GM18861 (cell line): ENCODE results near the gene C6.

Experiments used
- ATAC-seq: cut with Tn5 transposase; IDR thresholded peaks from one replicate; pipeline ENCODE4 v1.9.1; 2021; ENCODE audit not compliant: unreplicated experiment

Gene C6

DNA sequence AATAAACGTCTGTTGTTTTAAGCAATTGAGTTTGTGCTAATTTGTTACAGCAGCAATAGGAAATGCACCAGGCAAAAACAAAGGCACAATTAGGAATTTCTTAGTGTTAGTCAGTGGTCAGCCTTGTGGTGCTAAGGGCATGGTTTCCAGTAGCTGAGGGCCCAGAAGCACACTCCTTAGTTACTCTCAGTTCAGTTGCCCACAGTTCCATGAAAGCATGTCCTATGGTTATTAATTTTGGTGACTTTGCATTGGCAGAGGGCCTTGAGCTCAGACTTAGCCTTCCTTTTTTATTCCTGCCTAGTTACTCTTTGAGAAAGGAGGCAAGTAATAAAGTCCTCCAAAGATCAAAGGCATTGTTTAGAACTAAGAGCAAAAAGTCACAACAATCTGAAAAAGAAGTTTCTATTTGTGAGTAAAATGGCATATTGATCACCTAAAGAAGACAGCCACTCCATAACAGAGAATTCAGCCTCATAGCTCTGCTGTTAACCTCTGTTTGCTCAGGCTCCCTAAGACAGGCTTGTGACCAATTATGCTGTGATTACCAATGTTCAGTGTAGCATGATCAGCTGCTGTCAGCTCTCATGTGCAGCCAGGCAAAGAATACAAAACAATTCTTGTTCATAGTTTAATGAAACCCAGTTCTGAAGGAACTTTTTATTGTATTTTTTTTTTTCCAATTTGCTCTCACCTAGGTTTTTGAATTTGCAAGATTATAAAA is 85.2 kb downstream of the C6 start:
- no peak for ATAC-seq

DNA sequence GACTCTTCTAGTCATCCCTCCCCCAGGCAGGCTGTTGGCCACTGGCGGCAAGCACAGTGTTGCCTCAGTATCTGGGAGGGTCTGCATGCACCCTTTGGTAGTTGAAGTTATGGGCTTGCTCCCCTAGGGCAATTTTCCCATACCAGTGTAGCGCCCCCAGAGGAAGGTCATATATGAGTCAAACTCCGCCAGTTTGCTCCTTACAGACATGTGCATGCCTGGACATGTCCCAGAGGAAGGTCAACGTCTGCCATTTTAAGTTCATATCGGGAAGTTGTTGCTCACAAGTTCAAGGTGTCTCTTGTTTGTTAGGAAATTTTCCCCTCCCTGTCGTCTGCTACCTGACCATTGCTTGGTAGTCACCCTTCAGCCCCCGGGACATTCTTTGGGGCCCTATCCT is 90.9 kb downstream of the C6 start:
- no peak for ATAC-seq

DNA sequence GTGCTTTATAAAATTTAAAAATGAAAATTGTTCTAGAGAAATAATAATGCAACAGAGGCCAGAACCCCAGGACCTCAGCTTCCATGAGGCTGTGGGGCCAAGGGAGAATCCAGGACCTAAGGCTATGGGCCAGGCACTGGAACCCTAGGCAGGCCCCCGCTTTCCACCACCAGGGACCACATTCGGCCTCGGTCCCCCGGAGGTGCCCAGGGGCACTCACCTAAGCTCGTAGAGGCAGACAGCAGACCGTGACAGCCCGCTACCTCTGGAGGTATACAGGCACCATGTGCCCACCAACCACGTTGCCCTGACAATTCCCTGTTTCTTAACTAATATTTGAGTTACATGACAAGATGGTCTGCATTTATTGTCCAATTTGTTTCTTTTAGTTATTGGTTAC is 92.7 kb downstream of the C6 start:
- ATAC-seq: no peak

DNA sequence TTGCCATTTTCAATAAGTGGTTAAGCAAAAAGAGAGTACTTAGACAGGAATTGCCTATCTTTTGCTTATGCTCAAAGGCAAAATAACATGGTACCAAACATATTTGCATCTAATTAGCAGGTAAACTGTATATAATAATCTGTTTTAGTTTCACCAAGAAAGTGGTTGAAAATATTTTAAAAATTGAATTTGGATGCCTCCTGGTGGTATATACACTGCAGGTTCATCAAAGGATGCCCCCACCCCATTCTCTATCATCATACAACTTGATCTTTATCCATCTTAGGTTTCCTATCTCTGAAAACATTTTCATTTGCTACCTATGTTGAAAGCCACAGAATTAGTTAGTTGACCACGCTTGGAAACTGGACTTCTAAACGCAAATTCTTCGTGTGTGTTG is 95.2 kb downstream of the C6 start:
- ATAC-seq: no peak

DNA sequence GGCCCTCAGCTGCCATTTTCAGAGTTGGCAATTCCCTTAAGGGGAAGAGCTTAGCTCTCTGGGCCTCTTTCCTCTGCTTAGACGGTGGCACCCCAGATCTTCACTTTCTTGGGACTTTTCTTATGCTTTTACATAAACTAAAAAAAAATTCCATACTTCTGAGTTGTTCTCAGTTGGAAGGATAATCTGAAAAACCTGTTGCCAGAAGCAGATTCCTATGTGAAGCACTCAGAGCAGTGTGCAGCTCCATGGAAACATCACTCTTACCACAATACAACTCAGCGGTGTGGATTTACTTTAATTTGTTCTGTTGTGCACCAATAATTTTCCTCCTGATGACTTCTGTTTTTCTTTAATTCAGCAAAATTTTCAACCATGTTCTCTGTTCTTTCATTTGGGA is 98.1 kb downstream of the C6 start:
- ATAC-seq: no peak

DNA sequence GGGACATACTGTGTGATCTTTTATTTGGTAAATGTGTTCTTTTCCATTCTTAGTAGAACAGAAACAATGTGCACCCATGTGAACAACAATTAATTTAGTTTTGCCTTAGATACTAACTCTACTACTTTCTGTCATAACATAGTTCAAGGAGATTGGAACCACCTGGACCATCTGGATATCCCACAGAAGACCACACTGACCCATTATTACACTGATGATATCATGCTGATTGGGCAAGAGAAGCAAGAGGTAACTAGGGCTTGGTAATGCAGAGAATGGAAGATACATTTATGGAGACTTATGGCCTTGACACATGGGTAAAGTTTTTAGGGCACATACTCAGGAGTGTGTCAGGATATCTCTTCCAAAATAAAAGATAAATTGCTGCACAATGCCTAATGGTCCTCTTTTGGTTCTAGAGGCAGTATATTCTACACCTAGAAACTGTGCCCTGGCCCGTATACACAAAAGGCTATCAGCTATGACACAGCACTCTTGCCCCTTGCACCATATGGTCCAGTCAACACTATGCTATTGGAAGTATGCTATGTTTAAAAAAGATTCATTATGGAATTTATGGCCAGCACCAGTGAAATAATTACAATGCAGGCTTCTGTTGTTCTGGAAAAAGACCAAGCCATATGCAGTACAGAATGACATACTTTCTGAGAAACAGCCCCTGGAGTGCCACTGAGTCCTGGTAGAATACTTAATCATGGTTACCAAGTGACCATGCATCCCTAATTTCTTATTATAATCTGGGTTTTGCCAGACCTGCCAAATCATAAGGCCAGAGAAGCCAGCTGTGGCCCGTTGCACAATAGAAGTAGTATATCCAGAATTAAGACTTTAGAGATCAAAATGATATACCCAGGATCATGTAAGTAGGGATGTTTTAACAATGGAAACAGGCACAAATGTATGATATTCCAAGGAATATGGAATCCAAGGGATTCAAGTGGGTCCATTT is 100.6 kb downstream of the C6 start:
- ATAC-seq: no peak

DNA sequence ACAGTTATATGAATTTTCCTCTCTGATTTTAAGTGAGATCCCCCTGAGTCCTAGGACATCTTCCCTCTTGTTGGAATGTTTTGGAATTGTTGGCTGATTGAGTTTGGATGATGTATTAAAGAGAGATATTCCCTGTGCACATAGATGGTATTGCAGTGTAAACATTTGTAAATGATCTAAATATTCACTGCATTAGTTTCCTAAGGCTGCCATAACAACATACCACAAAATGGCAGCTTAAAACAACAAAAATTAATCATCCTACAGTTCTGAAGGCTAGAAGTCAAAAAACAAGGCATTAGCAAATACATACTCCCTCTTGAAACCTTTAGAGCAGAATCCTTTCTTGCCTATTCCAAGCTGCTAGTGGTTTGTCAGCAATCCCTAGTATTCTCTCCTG is 104.1 kb downstream of the C6 start:
- no peak for ATAC-seq

DNA sequence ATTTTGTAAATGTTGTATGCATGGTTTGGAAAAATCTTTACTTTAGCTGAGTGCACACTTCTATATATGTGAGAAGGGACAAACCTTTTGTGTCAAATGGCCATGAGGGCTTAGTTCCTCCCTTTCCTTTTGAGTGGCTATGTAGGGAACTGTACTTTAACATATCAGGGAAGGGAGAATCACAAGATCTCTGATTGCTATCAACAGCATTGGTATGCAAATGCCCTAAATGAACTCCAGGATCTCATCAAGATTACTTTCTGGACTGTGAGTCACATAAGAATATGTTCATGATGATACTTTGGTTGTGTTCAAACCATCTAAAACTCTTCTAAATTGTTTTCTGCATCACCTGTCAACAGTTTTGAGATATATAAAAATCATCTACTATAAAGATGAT is 111.0 kb downstream of the C6 start:
- no peak for ATAC-seq

DNA sequence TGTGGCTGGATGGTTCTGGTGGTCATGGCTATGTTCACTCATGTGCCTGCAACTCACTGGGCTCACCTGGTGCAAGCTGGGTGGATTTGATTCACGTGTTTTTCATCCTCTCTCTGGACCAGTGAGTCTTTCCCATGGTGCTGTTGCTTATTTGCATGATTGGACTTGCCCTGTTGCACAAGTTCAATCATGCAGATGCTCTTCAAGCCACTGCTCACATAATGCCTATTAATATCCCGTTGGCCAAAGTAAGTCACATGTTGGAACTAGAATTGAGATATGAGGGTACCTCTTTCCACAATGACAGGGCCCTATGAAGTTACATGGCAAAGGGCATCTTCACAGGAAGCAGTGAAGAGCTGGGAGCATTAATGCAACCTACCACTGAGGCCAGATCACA is 115.7 kb downstream of the C6 start:
- ATAC-seq: no peak

DNA sequence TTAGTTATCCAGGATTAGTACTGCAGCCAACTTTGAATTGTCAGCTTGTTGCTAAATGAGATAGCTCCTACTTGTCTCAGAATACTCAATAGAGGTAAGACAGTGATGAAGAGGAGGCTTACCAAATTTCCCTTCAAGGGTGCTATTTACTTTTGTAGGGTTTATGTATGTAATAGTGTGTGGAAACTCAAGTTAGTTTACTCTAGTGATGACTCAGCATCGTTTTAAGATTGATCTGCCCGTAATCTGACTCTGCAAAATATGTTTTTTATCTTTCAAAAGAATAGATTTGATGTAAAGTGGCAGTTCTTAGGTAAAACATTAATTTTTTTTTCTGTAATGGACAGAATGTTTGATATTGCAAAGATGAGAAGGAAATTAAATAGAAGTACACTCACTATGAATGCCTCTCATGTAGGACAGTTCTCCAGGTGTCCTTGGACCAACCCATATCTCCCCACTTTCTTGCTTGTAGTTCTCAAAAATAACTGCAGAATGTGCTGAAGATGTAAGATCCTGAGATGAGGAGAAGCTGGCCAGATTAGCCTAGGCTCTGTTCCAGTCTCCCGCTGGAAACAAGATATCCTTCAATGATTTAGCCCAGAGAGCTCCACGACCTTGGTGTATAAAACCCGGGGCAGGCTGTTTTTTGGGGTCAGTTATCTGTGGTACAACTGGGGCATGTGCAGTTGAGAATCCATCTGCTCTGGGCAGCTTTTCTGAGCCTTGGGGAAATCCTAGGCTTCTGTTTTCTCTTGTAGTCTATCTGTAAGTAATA is 117.8 kb downstream of the C6 start:
- no peak for ATAC-seq

DNA sequence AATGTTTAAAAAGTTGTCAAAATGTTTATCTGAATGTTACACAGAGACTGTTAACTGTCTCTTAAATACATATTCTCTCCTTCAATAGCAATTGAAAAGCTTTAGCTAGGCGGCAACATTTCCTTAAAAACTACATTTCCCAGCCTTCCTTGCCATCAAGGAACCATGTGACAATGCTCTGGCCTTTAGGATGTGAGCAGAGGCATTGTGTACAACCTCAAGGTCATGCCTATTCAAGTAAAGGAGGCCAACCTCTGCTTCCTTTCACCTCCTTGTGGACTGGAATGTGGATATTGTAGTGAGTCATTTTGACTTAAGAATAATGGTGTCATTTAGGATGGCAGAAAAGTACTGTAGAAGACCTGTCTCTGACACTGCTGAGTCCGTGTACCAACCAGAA is 118.5 kb downstream of the C6 start:
- ATAC-seq: no peak

DNA sequence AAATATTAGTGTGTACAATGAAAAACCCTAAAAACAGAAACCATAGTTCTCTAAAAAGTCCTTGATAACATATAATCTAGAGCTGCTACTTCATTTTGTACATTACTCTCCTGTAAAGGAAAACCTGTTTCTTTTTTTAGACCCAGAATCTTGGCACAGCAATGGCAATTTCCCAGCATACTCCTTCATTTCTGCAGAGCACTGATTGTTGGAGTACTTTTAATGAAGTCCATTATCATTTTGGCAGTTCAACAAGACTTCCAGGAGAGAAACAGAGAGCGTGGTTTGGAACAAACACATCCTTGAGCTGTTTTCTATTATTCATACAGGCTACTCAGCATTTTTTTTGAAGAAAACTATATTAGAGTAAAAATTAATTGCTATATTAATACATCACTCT is 119.5 kb downstream of the C6 start:
- ATAC-seq: no peak
